RPMI7951 (cell line): ENCODE measurements around the gene PSMF1. TPM values are rescaled to one million over a fixed set of nuclear protein-coding genes. Genes with fewer than 3 reads are reported as not detected.
"Not testable (repeated sequence)": the region's sequence is repeated elsewhere in the genome, so short reads cannot be mapped to it uniquely, and the experiment has no call there.

Source experiments
- DNase-seq: peaks from one replicate; pipeline ENCODE4 v3.0.0-alpha.2; 2012; ENCODE audit warnings: low read depth
- total RNA-seq: library from RNA; depleted of rRNA; stranded (reverse); fragments of >200 nt; shearing (Covaris generic); gene quantifications from 2 replicates; pipeline ENCODE4 v1.2.3, GENCODE V29; 2014

The PSMF1 gene
- total RNA-seq, 1 experiment from 2014 or later: 98.6 TPM

- peak; percentile 78 for DNase-seq
These were observed 4.2 kb downstream of the PSMF1 start for GRCh38 chr20:1122388-1123315.

DNA sequence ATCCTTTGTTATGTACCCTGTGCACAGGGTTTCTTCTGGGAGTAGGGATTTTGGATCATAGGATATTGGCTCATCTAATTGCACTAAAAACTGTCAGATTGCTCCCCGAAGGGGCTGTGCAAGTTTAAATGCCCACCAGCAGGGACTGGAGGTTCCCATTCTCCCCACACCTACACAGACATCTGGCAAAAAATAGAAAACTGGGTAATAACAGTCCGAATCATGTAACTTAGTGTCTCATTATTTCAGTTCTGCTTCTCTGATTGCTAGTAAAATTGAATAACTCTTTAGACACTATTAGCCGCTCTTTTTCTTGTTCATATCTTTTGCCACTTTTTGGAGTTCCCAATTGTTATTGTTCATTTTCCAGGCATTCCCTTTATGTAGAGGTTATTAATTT, 5.3 kb downstream of the PSMF1 start:
- no peak for DNase-seq

- no peak for DNase-seq
These were observed 6.0 kb downstream of the PSMF1 start for GRCh38 chr20:1124421-1124820.

- no peak for DNase-seq
These were observed 6.9 kb downstream of the PSMF1 start for GRCh38 chr20:1125277-1125676.

DNA sequence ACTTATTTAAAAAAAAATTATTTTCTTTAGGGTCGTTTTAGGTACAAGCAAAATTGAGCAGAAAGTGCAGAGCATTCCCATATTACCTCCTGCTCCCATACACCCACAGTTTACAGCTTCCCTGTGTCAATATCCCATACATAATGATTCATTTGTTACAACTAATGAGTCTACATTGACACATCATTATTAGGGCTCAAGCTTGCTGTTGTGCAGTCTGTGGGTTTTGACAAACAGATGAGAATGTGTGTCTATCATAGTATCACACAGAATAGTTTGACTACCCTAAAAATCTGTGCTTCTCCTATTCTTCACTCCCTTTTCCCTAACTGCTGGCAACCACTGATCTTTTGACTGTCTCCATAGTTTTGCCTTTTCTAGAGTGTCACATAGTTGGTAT, 9.4 kb downstream of the PSMF1 start:
- no peak for DNase-seq

GRCh38 chr20:1130058-1130694, 11.8 kb downstream of the PSMF1 start:
- DNase-seq: no peak

- no peak for DNase-seq
These were observed 12.4 kb downstream of the PSMF1 start for GRCh38 chr20:1130847-1131246.

GRCh38 chr20:1131354-1131753, 13.0 kb downstream of the PSMF1 start:
- DNase-seq: no peak

DNA sequence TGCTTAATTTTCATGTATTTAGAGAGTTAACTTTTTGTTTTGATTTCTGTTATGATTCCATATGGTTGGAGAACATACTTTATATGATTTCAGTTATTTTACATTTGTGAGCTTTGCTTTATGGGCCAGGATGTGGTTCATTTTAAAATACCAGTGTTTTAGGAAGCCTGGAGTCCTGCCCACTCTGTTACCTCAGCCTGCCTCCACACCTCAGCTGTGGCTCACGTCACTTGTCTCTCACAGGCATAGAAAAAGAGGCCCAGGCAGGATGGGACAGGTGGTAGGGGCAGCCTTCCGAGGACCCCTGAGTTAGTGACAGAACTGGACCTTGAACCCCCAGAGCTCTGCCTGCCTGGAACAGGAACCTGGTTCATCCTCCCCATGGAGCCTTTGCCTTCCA, 16.0 kb downstream of the PSMF1 start:
- DNase-seq: no peak

DNA sequence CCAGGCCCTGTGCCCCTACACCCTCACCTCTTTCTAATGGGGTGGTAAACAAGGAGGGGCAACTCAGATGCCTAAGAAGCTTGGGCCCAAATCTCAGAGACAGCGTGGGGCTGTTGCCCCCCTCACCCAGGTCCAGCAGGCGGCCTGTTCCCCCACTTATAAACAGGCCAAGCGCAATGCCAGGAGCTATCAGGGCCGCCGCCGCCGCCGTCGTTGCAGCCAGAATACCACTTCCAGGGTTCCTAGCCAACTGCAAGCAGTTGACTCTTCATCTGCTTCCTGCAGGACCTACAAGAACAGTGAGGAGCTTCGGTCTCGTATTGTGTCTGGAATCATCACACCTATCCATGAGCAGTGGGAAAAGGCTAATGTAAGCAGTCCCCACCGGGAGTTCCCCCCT, 16.4 kb downstream of the PSMF1 start:
- DNase-seq: no peak

DNA sequence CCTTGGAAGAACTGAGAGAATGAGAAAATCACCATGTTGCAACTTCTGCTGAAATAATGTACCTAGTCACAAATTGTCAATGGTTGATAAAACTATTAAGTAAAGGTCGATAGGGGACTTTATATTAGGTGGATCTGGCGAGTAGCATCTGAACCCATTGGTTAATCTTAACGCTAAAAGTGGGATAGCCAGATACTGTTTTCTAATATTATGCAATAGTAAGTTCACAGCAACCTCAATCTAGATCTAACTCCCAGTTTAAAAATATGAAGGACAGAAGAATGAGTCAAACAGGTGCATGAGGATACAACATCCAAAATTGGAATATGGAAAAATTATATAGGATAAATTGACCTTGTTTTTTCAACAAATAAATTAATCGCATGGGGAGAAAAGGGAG, 18.8 kb downstream of the PSMF1 start:
- DNase-seq: no peak

DNA sequence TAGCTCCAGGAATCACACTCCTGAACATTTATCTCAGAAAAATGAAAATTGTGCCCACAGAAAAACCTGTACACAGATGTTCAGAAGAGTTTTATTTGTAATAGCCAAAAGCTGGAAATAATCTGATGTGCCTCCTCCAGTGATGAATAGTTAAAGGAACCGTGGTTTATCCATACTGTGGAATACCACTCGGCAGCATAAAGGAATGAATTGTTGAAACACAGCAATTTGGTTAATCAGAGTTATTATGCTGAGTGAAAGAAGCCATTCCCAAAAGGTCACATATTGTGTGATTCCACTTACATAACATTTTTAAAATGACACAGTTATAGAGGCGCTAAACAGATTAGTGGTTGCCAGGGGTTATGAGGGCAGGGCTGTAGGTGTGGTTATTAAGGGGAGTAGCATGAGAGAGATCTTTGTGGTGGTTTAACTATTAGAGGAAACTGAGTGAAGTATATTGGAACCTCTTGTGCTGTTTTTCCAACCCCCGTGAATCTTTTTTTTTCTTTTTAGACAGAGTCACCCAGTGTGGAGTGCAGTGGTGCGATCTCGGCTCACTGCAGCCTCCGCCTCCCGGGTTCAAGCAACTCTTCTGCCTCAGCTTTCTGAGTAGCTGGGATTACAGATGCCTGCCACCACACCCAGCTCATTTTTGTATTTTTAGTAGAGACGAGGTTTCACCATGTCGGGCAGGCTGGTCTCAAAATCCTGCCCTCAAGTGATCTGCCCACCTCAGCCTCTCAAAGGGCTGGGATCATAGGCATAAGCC, 26.2 kb downstream of the PSMF1 start:
- no peak for DNase-seq

DNA sequence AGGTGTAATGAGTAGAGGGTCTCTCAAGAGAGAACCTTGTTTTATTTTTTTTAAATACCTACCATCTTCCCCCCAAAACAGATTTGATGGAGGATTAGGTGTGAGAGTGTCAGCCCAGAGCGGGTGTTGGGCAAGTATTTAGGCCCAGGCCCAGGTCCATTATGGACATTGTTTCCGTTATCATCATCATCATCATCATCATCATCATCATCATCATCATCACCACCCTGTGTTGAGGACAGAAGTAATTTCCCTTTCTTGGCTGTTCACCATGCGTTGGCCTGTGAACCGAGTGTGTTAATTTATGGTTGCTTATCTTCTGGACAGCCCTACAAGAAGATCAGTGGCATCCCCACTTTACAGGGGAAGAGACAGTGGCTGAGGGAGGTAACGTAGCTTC, 28.6 kb downstream of the PSMF1 start:
- no peak for DNase-seq

DNA sequence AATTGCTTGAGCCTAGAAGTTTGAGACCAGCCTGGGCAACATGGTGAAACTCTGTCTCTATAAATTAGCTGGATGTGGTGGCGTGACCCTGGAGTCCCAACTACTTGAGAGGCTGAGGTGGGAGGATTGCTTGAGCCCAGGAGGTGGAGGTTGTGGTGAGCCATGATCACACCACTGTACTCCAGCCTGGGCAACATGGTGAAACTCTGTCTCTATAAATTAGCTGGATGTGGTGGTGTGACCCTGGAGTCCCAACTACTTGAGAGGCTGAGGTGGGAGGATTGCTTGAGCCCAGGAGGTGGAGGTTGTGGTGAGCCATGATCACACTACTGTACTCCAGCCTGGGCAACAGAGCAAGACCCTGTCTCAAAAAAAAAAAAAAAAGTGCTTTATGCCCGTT, 31.4 kb downstream of the PSMF1 start:
- DNase-seq: not testable (repeated sequence)

DNA sequence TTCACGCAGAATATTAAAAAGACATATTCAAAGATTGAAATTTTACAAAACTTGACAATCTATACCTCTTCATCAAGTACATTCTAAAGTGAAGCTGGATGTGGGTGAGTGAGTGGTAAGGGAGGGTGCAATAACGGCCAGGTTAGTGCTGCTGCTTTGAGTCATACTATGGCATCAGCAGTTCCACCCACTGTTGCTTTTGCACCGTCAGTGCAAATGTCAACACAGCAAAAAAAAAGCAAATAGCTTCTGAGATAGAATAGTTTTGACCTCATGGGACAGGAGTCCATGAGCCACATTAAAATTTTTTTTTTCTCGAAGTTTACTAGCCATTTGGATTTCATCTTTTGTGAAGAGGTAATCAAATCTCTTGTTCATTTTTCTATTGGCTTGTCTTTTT, 31.8 kb downstream of the PSMF1 start:
- DNase-seq: no peak

- no peak for DNase-seq
These were observed 32.6 kb downstream of the PSMF1 start for GRCh38 chr20:1150968-1151367.

- no peak for DNase-seq
These were observed 35.8 kb downstream of the PSMF1 start for GRCh38 chr20:1154226-1154625.

GRCh38 chr20:1154691-1155090, 36.3 kb downstream of the PSMF1 start:
- DNase-seq: no peak

GRCh38 chr20:1155342-1155741, 36.9 kb downstream of the PSMF1 start:
- DNase-seq: no peak

DNA sequence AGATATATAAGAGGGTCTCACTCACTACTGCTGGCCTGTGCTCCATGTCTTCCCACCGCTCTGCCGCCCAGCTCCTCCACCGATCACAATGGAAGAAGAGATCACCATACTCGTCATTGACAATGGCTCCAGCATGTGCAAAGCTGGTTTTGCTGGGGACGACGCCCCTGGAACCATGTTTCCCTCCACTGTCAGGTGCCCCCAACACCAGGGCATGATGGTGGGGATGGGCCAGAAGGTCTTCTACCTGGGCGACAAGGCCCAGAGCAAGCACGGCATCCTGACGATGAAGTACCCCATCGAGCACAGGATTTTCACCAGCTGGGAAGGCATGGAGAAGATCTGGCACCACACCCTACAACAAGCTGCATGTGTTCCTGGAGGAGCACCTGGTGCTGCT, 42.1 kb downstream of the PSMF1 start:
- no peak for DNase-seq

- no peak for DNase-seq
These were observed 42.6 kb downstream of the PSMF1 start for GRCh38 chr20:1160991-1161390.

GRCh38 chr20:1163105-1163504, 44.7 kb downstream of the PSMF1 start:
- DNase-seq: no peak

DNA sequence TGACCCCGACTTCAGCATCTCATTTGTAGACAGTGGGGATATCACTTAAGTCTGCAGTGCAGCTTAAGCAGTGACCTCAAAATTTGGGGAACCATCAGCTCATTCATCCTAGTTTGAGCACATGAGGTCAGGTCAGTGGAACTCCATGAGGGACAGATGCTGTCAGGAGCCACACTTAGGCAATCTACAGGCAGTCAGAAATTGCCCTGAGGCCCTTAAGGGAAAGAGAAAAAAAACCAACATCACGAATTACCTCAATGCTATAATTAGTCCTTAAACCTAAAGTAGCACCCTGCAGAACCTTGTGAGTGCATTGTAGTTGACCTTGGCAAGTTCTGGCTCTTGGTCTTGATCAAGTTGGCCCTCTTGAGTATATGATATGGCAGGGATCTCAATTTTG, 45.3 kb downstream of the PSMF1 start:
- no peak for DNase-seq
